ENCODE data around the gene RXFP1.

- TF ChIP-seq EP300 (IDR thresholded peaks at IDR 0.05) (no peak), POLR2AphosphoS5 (IDR thresholded peaks at IDR 0.05) (no peak)
- TF ChIP-seq, protein P1, sequence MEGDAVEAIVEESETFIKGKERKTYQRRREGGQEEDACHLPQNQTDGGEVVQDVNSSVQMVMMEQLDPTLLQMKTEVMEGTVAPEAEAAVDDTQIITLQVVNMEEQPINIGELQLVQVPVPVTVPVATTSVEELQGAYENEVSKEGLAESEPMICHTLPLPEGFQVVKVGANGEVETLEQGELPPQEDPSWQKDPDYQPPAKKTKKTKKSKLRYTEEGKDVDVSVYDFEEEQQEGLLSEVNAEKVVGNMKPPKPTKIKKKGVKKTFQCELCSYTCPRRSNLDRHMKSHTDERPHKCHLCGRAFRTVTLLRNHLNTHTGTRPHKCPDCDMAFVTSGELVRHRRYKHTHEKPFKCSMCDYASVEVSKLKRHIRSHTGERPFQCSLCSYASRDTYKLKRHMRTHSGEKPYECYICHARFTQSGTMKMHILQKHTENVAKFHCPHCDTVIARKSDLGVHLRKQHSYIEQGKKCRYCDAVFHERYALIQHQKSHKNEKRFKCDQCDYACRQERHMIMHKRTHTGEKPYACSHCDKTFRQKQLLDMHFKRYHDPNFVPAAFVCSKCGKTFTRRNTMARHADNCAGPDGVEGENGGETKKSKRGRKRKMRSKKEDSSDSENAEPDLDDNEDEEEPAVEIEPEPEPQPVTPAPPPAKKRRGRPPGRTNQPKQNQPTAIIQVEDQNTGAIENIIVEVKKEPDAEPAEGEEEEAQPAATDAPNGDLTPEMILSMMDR (IDR thresholded peaks at IDR 0.05): no peak
Observed at GRCh38 chr4:158572608-158573007, 50.9 kb downstream of the RXFP1 start.

Measured in stomach (tissue), 4 donors.